Heart left ventricle (tissue), 16 donors: ENCODE results near the gene RMND5B. TPM values are rescaled to one million over a fixed set of nuclear protein-coding genes. Genes with fewer than 3 reads are reported as not detected.

Experiments used
- ATAC-seq, 4 donors: fragments of 200-7000 bp; cut with Tn5 transposase; one replicate each; pipeline ENCODE4 v1.9.1; 2020 to 2022; ENCODE audit warnings: moderate library complexity in 4 of 4, mild to moderate bottlenecking in 3 of 4, moderate number of reproducible peaks in 1 of 4
- DNase-seq, 5 donors: peaks; one replicate each; pipeline ENCODE4 v3.0.0-alpha.2; 2020
- H3K27ac ChIP-seq, 12 donors: fragments of 200-600 bp; sonication (generic) in 4 of 12; one replicate each; pipeline versions ENCODE4 v1.5.0 to v1.8.0; 2016 to 2022; ENCODE audit warnings: mild to moderate bottlenecking in 2 of 12
- H3K27me3 ChIP-seq, 9 donors: fragments of 200-600 bp; sonication (generic) in 2 of 9; one replicate each; pipeline versions ENCODE4 v1.5.1 to v1.8.0; 2016 to 2022; ENCODE audit warnings: mild to moderate bottlenecking in 3 of 9
- H3K36me3 ChIP-seq, 9 donors: fragments of 200-600 bp; sonication (generic) in 2 of 9; one replicate each; pipeline versions ENCODE4 v1.5.0 to v1.8.0; 2018 to 2022; ENCODE audit warnings: mild to moderate bottlenecking in 2 of 9
- H3K4me1 ChIP-seq, 12 donors: fragments of 200-600 bp; sonication (generic) in 4 of 12; one replicate each; pipeline versions ENCODE4 v1.5.0 to v1.8.0; 2016 to 2022; ENCODE audit warnings: mild to moderate bottlenecking in 3 of 12
- H3K4me3 ChIP-seq, 12 donors: fragments of 200-600 bp; sonication (generic) in 4 of 12; one replicate each; pipeline versions ENCODE4 v1.5.0 to v1.8.0; 2017 to 2022; ENCODE audit warnings: mild to moderate bottlenecking in 9 of 12, moderate library complexity in 4 of 12
- H3K9me3 ChIP-seq, 12 donors: fragments of 200-600 bp; sonication (generic) in 4 of 12; one replicate each; pipeline versions ENCODE4 v1.5.0 to v1.8.0; 2016 to 2022; ENCODE audit warnings: mild to moderate bottlenecking in 1 of 12
- CTCF ChIP-seq, 12 donors: fragments of 200-600 bp; sonication (generic) in 4 of 12; IDR thresholded peaks; one replicate each; pipeline versions ENCODE4 v1.5.0 to v1.8.0; 2018 to 2022; ENCODE audit warnings: antibody characterized with exemption in 12 of 12, mild to moderate bottlenecking in 5 of 12
- POLR2A ChIP-seq, 2 donors: fragments of 450-650 bp; IDR thresholded peaks; one replicate each; pipeline ENCODE4 v1.6.1; 2017; ENCODE audit warnings: antibody characterized with exemption in 2 of 2, mild to moderate bottlenecking in 2 of 2, moderate library complexity in 2 of 2
- WGBS, 4 donors: extraction: QIAGEN DNeasy Blood & Tissue Kit in 2 of 4; methylation state at CpG; one replicate each; pipeline versions ENCODE4 v1.1.5 to v1.1.7; 2013 to 2018; 5-methylcytosine and 5-hydroxymethylcytosine counted together
- intact Hi-C, 10 donors: fragments of 100-400 bp; cut with DNase I; formaldehyde crosslinking; loops; one replicate each; pipeline versions ENCODE4 v1.11.1 to v1.14.2; 2022
- polyA plus RNA-seq, 2 donors: library from polyadenylated mRNA; stranded (reverse); fragments of 200-250 nt; gene quantifications; one replicate each; pipeline ENCODE4 v1.2.3, GENCODE V29; 2013
- total RNA-seq, 9 donors: library from RNA; depleted of rRNA in 2 of 9; stranded (reverse); fragments of >200 nt in 2 of 9; fragmentation: NEBNext Ultra II Directional in 3 of 9; extraction: Animal tissue kit (Norgen Biotek cat#: 25700) in 3 of 9; gene quantifications; one replicate each; pipeline versions ENCODE4 v1.1.0 to v1.2.4, GENCODE V29; 2016 to 2023
- donor health status: ischemic (EF 13 %, LVEDD 7.1; RV severe dilation, severe dysfunction).
- donor health status: healthy with polysubstance abuse.
- donor health status: DM: no; HTN: yes; CAD: no.
- donor health status: DM: no; HTN: no; CAD: no.
- donor health status: ischemic (EF 25% LVEDD 6.9; RV normal size, moderate dysfunction).
- donor health status: ischemic (EF 25% LVEDD 5.7; RV mildly dilated, moderate dysfunction).
- donor health status: healthy.
- donor health status: DM: yes; HTN: yes; CAD: no.
- donor health status: ischemic (EF 35%, LVEDD 5.7; RV mildly dilated, moderate dysfunction).
- donor health status: nonischemic (EF 11% LVEDD 7.7; RV severe dilation, severe dysfunction).
- donor health status: DM: yes; HTN: yes; CAD: no.
- donor health status: PGD.
- donor health status: ischemic (EF 29% LVEDD 5.4; RV normal size, mild dysfunction).
- donor health status: nonischemic (EF 23%, LVEDD 6.1; RV moderate dilation, normal function).

The RMND5B gene
- total and polyA plus RNA-seq, 11 donors, result 26.4 to 42.2 (median 32.7) TPM

GRCh38 chr5:178121391-178122276 lies 9.2 kb upstream of the RMND5B start:
- DNase-seq (peak in 4 of 5 donors; percentile 38 to 78 (median 64)), ATAC-seq (peak in 3 of 4 donors; percentile 28 to 42 (median 35))
- peak overlapping the region in 10 of 12 donors; percentile 11 to 42 (median 31) for H3K4me3 ChIP-seq
- H3K4me1 ChIP-seq, result peaks cover 0 to 58% (median 22%) of the 10 kb centered on the region in 12 donors
- peak overlapping the region in 6 of 12 donors; percentile 18 to 48 (median 36) for H3K27ac ChIP-seq
- H3K9me3 ChIP-seq, result no peaks in the 10 kb centered on the region
- TF ChIP-seq CTCF (IDR thresholded peaks at IDR 0.05), result no peak
- TF ChIP-seq POLR2A (IDR thresholded peaks at IDR 0.05), result no peak
- H3K36me3 ChIP-seq, result no peaks in the 10 kb centered on the region
- 75 to 79% (median 75%) methylated on average over 34 to 38 of the region's 38 CpGs for WGBS, 4 donors
- intact Hi-C loops, result no loop called here
- H3K27me3 ChIP-seq, result peaks cover 0 to 15% (median 2%) of the 10 kb centered on the region in 9 donors

GRCh38 chr5:178122346-178122745 lies 8.5 kb upstream of the RMND5B start:
- intact Hi-C loops, result no loop called here
- TF ChIP-seq POLR2A (IDR thresholded peaks at IDR 0.05), result no peak
- no peak for TF ChIP-seq CTCF (IDR thresholded peaks at IDR 0.05)
- peaks cover 0 to 8% (median 0%) of the 10 kb centered on the region in 9 donors for H3K27me3 ChIP-seq
- no peak overlapping the region for H3K4me3 ChIP-seq
- H3K9me3 ChIP-seq, result no peaks in the 10 kb centered on the region
- no peak for ATAC-seq
- peak overlapping the region in 3 of 12 donors; percentile 5 to 43 (median 18) for H3K27ac ChIP-seq
- H3K4me1 ChIP-seq, result peaks cover 0 to 54% (median 19%) of the 10 kb centered on the region in 12 donors
- no peaks in the 10 kb centered on the region for H3K36me3 ChIP-seq
- 84 to 96% (median 88%) methylated on average over 5 of the region's 5 CpGs for WGBS, 4 donors
- peak in 1 of 5 donors; percentile 37 for DNase-seq

- no peak for TF ChIP-seq POLR2A (IDR thresholded peaks at IDR 0.05)
- no peak for TF ChIP-seq CTCF (IDR thresholded peaks at IDR 0.05)
- no peak overlapping the region for H3K4me3 ChIP-seq
- no peaks in the 10 kb centered on the region for H3K9me3 ChIP-seq
- intact Hi-C loops, result no loop called here
- ATAC-seq, result no peak
- no peaks in the 10 kb centered on the region for H3K36me3 ChIP-seq
- peaks cover 0 to 8% (median 0%) of the 10 kb centered on the region in 9 donors for H3K27me3 ChIP-seq
- peaks cover 0 to 51% (median 17%) of the 10 kb centered on the region in 12 donors for H3K4me1 ChIP-seq
- WGBS, 4 donors, result 90 to 96% (median 92%) methylated on average over 2 to 13 of the region's 13 CpGs
- H3K27ac ChIP-seq, result no peak overlapping the region
- DNase-seq, result peak in 1 of 5 donors; percentile 58
Measured at GRCh38 chr5:178123094-178123965, 7.5 kb upstream of the RMND5B start.
